Smooth muscle cell (in vitro differentiated cells): ENCODE measurements around the gene PLCH2. TPM values are rescaled to one million over a fixed set of nuclear protein-coding genes. Genes with fewer than 3 reads are reported as not detected.

Experiments
- DNase-seq: peaks from one replicate; lab custom pipeline; 2025; ENCODE audit not compliant: unreplicated experiment; lab: John Stamatoyannopoulos, UW
- H2AFZ ChIP-seq: fragments of 200-600 bp; sonication (generic); 2 replicates; pipeline ENCODE4 v1.6.0; 2016; ENCODE audit warnings: antibody characterized with exemption, low read depth, mild to moderate bottlenecking
- H3F3A ChIP-seq: fragments of 200-600 bp; sonication (generic); 2 replicates; pipeline ENCODE4 v1.6.0; 2017; ENCODE audit warnings: antibody characterized with exemption, low read depth
- H3K27ac ChIP-seq: fragments of 200-600 bp; sonication (generic); 2 replicates; pipeline ENCODE4 v1.5.1; 2016; ENCODE audit warnings: low read depth, mild to moderate bottlenecking
- H3K27me3 ChIP-seq: fragments of 200-600 bp; sonication (generic); 2 replicates; pipeline ENCODE4 v1.6.1; 2016; ENCODE audit warnings: low read depth, mild to moderate bottlenecking
- H3K36me3 ChIP-seq: fragments of 200-600 bp; sonication (generic); 2 replicates; pipeline ENCODE4 v1.5.1; 2016; ENCODE audit warnings: low read depth
- H3K4me1 ChIP-seq: fragments of 200-600 bp; sonication (generic); 2 replicates; pipeline ENCODE4 v1.5.1; 2016; ENCODE audit warnings: low read depth
- H3K4me2 ChIP-seq: fragments of 200-600 bp; sonication (generic); 2 replicates; pipeline ENCODE4 v1.6.0; 2016; ENCODE audit warnings: mild to moderate bottlenecking
- H3K4me3 ChIP-seq: fragments of 200-600 bp; sonication (generic); 2 replicates; pipeline ENCODE4 v1.5.1; 2016; ENCODE audit warnings: mild to moderate bottlenecking
- H3K79me2 ChIP-seq: fragments of 200-600 bp; sonication (generic); 2 replicates; pipeline ENCODE4 v1.6.0; 2016; ENCODE audit warnings: low read depth, mild to moderate bottlenecking
- H3K9ac ChIP-seq: fragments of 200-600 bp; sonication (generic); 2 replicates; pipeline ENCODE4 v1.6.0; 2016; ENCODE audit warnings: low read depth
- H3K9me3 ChIP-seq: fragments of 200-600 bp; sonication (generic); replicated peaks from 2 replicates; pipeline ENCODE4 v1.5.1; 2016; ENCODE audit warnings: low read depth
- H4K20me1 ChIP-seq: fragments of 200-600 bp; sonication (generic); 2 replicates; pipeline ENCODE4 v1.6.0; 2016; ENCODE audit warnings: low read depth
- WGBS: methylation state at CpG from one replicate; pipeline ENCODE4 v1.1.7; 2016; ENCODE audit warnings: low lambda C conversion rate; 5-methylcytosine and 5-hydroxymethylcytosine counted together
- polyA plus RNA-seq: library from polyadenylated mRNA; unstranded; fragments of >200 nt; fragmentation: Nextera tagmentation; extraction: Ambion mirVana; gene quantifications from 2 replicates; pipeline ENCODE4 v1.2.1, GENCODE V29; 2016
- total RNA-seq: library from RNA; depleted of rRNA; stranded (reverse); fragments of >200 nt; gene quantifications from 2 replicates; pipeline ENCODE4 v1.2.3, GENCODE V29; 2014
- TF ChIP-seq, protein P1 (sequence below): fragments of 200-600 bp; sonication (generic); IDR thresholded peaks from 2 replicates; pipeline ENCODE4 v1.5.1; 2017; ENCODE audit warnings: borderline replicate concordance, mild to moderate bottlenecking, antibody characterized with exemption; ENCODE audit not compliant: insufficient read depth, poor library complexity, severe bottlenecking

Gene PLCH2
- total and polyA plus RNA-seq, 2 experiments from 2014 or later, result 0.09 to 0.13 TPM

DNA sequence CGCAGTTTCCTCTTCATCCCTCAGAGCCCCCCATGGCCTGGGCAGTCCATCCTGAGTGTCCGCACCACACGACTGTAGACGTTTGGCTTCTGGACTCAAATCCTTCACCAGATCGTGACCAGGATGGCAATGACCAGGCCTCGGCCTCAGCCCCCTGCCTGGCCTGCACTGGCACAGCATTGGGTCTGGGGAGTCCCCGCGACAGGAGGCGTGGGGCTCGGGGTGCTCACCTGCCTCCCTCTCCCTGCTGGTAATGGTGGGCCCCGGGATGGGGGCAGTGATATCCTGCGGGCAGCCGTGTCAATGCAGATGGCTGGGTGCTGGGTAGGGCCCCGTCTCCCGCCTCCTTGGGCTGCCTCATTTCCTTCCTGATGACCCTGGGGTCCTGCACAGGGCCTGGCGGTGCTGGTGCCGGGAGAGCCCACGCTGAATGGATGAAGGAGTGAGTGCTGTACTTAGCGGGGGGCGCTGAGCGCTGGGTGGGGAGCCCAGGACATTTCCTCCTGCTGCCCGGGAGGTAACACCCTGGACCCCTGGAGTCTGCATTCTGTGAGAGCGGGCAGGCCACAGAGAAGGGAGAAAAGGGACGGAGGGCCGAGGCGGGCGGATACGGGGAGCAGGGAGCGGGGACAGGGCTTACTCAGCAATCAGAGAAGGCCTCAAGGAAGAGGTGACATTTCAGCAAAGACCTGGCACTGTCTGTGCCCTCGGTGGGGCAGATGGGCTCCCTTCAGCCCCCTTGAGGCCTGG, 78.0 kb downstream of the PLCH2 start:
- no peak overlapping the region for H3K4me3 ChIP-seq
- 94% methylated on average over 30 of the region's 30 CpGs for WGBS
- TF ChIP-seq, protein P1, sequence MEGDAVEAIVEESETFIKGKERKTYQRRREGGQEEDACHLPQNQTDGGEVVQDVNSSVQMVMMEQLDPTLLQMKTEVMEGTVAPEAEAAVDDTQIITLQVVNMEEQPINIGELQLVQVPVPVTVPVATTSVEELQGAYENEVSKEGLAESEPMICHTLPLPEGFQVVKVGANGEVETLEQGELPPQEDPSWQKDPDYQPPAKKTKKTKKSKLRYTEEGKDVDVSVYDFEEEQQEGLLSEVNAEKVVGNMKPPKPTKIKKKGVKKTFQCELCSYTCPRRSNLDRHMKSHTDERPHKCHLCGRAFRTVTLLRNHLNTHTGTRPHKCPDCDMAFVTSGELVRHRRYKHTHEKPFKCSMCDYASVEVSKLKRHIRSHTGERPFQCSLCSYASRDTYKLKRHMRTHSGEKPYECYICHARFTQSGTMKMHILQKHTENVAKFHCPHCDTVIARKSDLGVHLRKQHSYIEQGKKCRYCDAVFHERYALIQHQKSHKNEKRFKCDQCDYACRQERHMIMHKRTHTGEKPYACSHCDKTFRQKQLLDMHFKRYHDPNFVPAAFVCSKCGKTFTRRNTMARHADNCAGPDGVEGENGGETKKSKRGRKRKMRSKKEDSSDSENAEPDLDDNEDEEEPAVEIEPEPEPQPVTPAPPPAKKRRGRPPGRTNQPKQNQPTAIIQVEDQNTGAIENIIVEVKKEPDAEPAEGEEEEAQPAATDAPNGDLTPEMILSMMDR, result no peak

GRCh38 chr1:2554621-2555387, 78.7 kb downstream of the PLCH2 start:
- no peak for DNase-seq
- TF ChIP-seq, protein P1, result peak; percentile 12
- H3K27ac ChIP-seq, result no peak overlapping the region
- H3K4me3 ChIP-seq, result no peak overlapping the region
- peaks cover 8% of the 10 kb centered on the region for H3K4me1 ChIP-seq
- WGBS, result 90% methylated on average over 19 of the region's 19 CpGs
- H3K27me3 ChIP-seq, result no peaks in the 10 kb centered on the region
- no peaks in the 10 kb centered on the region for H3K36me3 ChIP-seq
- H3K9ac ChIP-seq, result no peak overlapping the region
- H2AFZ ChIP-seq, result no peak overlapping the region
- no peaks in the 10 kb centered on the region for H3F3A ChIP-seq
- no peaks in the 10 kb centered on the region for H4K20me1 ChIP-seq
- no peaks in the 10 kb centered on the region for H3K79me2 ChIP-seq
- no peak overlapping the region for H3K4me2 ChIP-seq
- H3K9me3 ChIP-seq, result no peaks in the 10 kb centered on the region

More for the DNA sequence above, 78.0 kb downstream of the PLCH2 start:
- no peak for DNase-seq
- no peaks in the 10 kb centered on the region for H3F3A ChIP-seq
- H3K9ac ChIP-seq, result no peak overlapping the region
- H3K36me3 ChIP-seq, result no peaks in the 10 kb centered on the region
- no peaks in the 10 kb centered on the region for H3K9me3 ChIP-seq
- H3K4me1 ChIP-seq, result peaks cover 8% of the 10 kb centered on the region
- no peak overlapping the region for H3K27ac ChIP-seq
- H4K20me1 ChIP-seq, result no peaks in the 10 kb centered on the region
- H3K27me3 ChIP-seq, result no peaks in the 10 kb centered on the region
- H3K4me2 ChIP-seq, result no peak overlapping the region
- no peaks in the 10 kb centered on the region for H3K79me2 ChIP-seq
- no peak overlapping the region for H2AFZ ChIP-seq

Other genes starting within 250 kb of the PLCH2 start
- 14.4 and 19.6 TPM in 2 replicates for gene SKI, start 248.0 kb upstream of the PLCH2 start, total RNA-seq
- 4.2 and 6.8 TPM in 2 replicates for gene SKI, start 248.0 kb upstream of the PLCH2 start, polyA plus RNA-seq
- 3.2 and 4.9 TPM in 2 replicates for gene MORN1, start 84.7 kb upstream of the PLCH2 start, total RNA-seq
- gene MORN1, start 84.7 kb upstream of the PLCH2 start, polyA plus RNA-seq, result 6.2 and 7.3 TPM in 2 replicates
- 101 and 110 TPM in 2 replicates for gene RER1, start 84.4 kb upstream of the PLCH2 start, total RNA-seq
- 253 and 269 TPM in 2 replicates for gene RER1, start 84.4 kb upstream of the PLCH2 start, polyA plus RNA-seq
- gene PEX10, start 63.7 kb upstream of the PLCH2 start, total RNA-seq, result 10.2 and 14.0 TPM in 2 replicates
- gene PEX10, start 63.7 kb upstream of the PLCH2 start, polyA plus RNA-seq, result 20.3 and 28.1 TPM in 2 replicates
- 27.2 and 28.7 TPM in 2 replicates for gene PANK4, start 50.3 kb downstream of the PLCH2 start, total RNA-seq
- 28.4 and 28.5 TPM in 2 replicates for gene PANK4, start 50.3 kb downstream of the PLCH2 start, polyA plus RNA-seq
- gene HES5, start 54.0 kb downstream of the PLCH2 start, total RNA-seq, result 1.6 TPM in 1 of 2 replicates, not detected in the other
- gene HES5, start 54.0 kb downstream of the PLCH2 start, polyA plus RNA-seq, result 1.3 and 1.7 TPM in 2 replicates
- gene TNFRSF14, start 80.1 kb downstream of the PLCH2 start, total RNA-seq, result 0.40 TPM in 1 of 2 replicates, not detected in the other
- gene TNFRSF14, start 80.1 kb downstream of the PLCH2 start, polyA plus RNA-seq, result not detected in 2 replicates
- 16.1 and 27.4 TPM in 2 replicates for gene PRXL2B, start 110.5 kb downstream of the PLCH2 start, total RNA-seq
- gene PRXL2B, start 110.5 kb downstream of the PLCH2 start, polyA plus RNA-seq, result 18.4 and 26.6 TPM in 2 replicates
- gene MMEL1, start 156.7 kb downstream of the PLCH2 start, total RNA-seq, result 3.5 TPM in 1 of 2 replicates, not detected in the other
- gene MMEL1, start 156.7 kb downstream of the PLCH2 start, polyA plus RNA-seq, result 0.56 and 3.4 TPM in 2 replicates